ENCODE data around the gene NAB1.
"Not testable (repeated sequence)": the region's sequence is repeated elsewhere in the genome, so short reads cannot be mapped to it uniquely, and the experiment has no call there.

NAB1 gene

GRCh38 chr2:190649035-190649797 lies at the start of gene NAB1:
Gene NAB1 (plus strand): TSS chr2:190649083. CDS start chr2:190659177, 10,094 bp downstream.
- no peak for DNase-seq (ENCODE audit: low read depth)

GRCh38 chr2:190599546-190600220 lies 49.2 kb upstream of the NAB1 start:
- DNase-seq (ENCODE audit: low read depth), result no peak

- no peak for DNase-seq (ENCODE audit: low read depth)
These were observed 48.4 kb upstream of the NAB1 start for GRCh38 chr2:190600293-190601103.

- DNase-seq (ENCODE audit: low read depth), result no peak
These were observed 45.5 kb upstream of the NAB1 start for GRCh38 chr2:190603374-190603773.

GRCh38 chr2:190607014-190607597 lies 41.8 kb upstream of the NAB1 start:
- DNase-seq (ENCODE audit: low read depth), result no peak

GRCh38 chr2:190607657-190608357 lies 41.1 kb upstream of the NAB1 start:
- DNase-seq (ENCODE audit: low read depth), result no peak

GRCh38 chr2:190608863-190609262 lies 40.0 kb upstream of the NAB1 start:
- not testable (repeated sequence) for DNase-seq (ENCODE audit: low read depth)

- not testable (repeated sequence) for DNase-seq (ENCODE audit: low read depth)
These were observed 39.5 kb upstream of the NAB1 start for GRCh38 chr2:190609397-190609796.

GRCh38 chr2:190610528-190610927 lies 38.4 kb upstream of the NAB1 start:
- DNase-seq (ENCODE audit: low read depth), result not testable (repeated sequence)

GRCh38 chr2:190615555-190616200 lies 33.2 kb upstream of the NAB1 start:
- DNase-seq (ENCODE audit: low read depth), result no peak

- no peak for DNase-seq (ENCODE audit: low read depth)
These were observed 30.9 kb upstream of the NAB1 start for GRCh38 chr2:190618030-190618429.

- no peak for DNase-seq (ENCODE audit: low read depth)
These were observed 23.2 kb upstream of the NAB1 start for GRCh38 chr2:190625691-190626090.

GRCh38 chr2:190626641-190627210 lies 22.2 kb upstream of the NAB1 start:
- no peak for DNase-seq (ENCODE audit: low read depth)

GRCh38 chr2:190627448-190628412 lies 21.2 kb upstream of the NAB1 start:
- DNase-seq (ENCODE audit: low read depth), result no peak

GRCh38 chr2:190628591-190629319 lies 20.1 kb upstream of the NAB1 start:
- no peak for DNase-seq (ENCODE audit: low read depth)

- peak; percentile 47 for DNase-seq (ENCODE audit: low read depth)
These were observed 14.5 kb upstream of the NAB1 start for GRCh38 chr2:190634381-190634780.

- DNase-seq (ENCODE audit: low read depth), result no peak
These were observed 13.1 kb upstream of the NAB1 start for GRCh38 chr2:190635781-190636180.

GRCh38 chr2:190636361-190636760 lies 12.5 kb upstream of the NAB1 start:
- DNase-seq (ENCODE audit: low read depth), result peak; percentile 34

- DNase-seq (ENCODE audit: low read depth), result peak; percentile 57
These were observed 11.6 kb upstream of the NAB1 start for GRCh38 chr2:190637281-190637734.
